ENCODE results near the gene SAMD14. TPM values are rescaled to one million over a fixed set of nuclear protein-coding genes. Genes with fewer than 3 reads are reported as not detected.
A peak's percentile ranks its signal among the peaks of the same experiment; 100 is the strongest.

The SAMD14 gene
- total RNA-seq, 1 donor from 2014 or later: 6.0 TPM

DNA sequence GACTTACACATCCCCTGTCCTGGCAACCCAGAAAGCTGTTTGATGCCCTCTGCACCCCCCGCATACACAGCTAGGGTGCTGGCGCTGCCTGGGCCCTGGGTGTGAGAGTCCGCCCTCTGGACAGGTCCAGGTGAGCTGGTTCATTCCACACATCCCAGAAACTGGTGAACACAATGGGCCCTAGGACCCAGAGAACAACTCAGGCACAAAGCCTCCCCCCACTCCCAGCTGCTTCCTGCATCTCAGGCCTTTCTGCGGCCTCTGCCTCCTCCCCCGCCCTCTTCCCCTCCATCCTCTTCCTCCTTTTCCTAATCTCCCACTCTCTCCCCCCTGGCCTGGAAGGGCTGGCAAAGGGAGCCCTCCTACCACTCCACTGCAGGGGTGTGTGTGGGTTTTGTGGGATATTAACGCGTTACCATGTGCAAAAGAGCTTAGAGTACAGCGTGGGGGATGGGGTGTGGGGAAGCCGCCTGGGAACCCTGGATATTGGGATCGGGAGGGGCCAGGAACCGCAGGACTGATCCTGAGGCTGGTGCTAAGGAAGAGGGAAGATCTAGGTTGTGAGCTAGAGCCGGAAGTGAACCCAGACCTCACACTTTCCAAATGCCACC, 22.1 kb upstream of the SAMD14 start:
- no peaks in the 10 kb centered on the region for H3K27me3 Mint-ChIP-seq
- peak; percentile 37 for DNase-seq (ENCODE audit: low spot score, unreplicated experiment)
- H3K9me3 Mint-ChIP-seq (ENCODE audit: low read depth): no peaks in the 10 kb centered on the region
- TF ChIP-seq CTCF (IDR thresholded peaks at IDR 0.05; ENCODE audit: unreplicated experiment): no peak
- peak overlapping the region; percentile 74 for H3K4me3 Mint-ChIP-seq (ENCODE audit: low read depth)
- no peaks in the 10 kb centered on the region for H3K36me3 Mint-ChIP-seq (ENCODE audit: insufficient read depth)
- peaks cover 14% of the 10 kb centered on the region for H3K4me1 Mint-ChIP-seq (ENCODE audit: low read depth)
- peak overlapping the region; percentile 29 for H3K27ac Mint-ChIP-seq

DNA sequence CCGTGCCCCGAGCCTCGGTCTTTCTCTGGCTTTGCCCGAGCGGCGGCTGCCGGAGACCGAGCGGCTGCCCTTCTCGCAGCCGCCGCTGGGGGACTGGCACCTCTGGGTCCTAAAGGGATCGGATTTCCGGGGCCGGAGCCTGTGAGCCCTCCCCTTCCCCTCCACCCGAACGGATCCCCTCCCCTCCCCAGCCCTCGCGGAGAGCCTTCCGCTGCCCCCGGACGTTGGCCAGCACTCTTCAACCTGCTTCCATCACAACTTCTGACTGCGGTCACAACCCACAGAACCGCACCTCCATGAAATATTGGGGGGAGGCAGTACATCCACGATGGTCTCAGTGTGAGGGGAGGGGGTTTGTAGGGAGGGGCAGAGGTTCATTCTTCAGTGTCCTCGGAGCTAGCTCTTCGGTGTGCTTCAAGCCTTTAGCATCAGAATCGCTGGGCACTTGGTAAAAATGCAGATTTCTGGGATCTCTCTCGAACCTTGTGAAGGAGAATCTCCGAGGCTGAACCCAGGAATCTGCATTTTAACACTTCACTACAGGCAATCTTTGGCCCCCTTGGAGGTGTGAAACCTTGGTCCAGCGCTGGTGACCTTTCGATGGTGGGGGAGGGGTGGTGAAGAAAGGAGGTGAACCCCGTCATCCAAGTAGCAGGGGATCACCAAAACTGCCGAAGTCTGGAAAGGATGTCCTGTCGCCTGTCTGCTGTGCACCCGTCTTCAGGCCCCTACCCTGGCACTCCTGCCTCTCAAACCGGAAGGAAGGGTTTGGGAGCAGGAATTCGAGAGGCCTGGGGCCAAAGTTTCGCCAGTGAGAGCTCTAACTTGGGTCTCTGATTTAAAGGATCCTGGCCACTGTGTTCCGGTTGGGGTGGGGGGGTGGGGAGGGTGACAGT, 21.3 kb upstream of the SAMD14 start:
- no peaks in the 10 kb centered on the region for H3K9me3 Mint-ChIP-seq (ENCODE audit: low read depth)
- peak; percentile 72 for TF ChIP-seq CTCF (IDR thresholded peaks at IDR 0.05; ENCODE audit: unreplicated experiment)
- H3K36me3 Mint-ChIP-seq (ENCODE audit: insufficient read depth): no peaks in the 10 kb centered on the region
- H3K4me1 Mint-ChIP-seq (ENCODE audit: low read depth): peaks cover 17% of the 10 kb centered on the region
- DNase-seq (ENCODE audit: low spot score, unreplicated experiment): peak; percentile 81
- no peaks in the 10 kb centered on the region for H3K27me3 Mint-ChIP-seq
- H3K27ac Mint-ChIP-seq: peak overlapping the region; percentile 33
- peak overlapping the region; percentile 74 for H3K4me3 Mint-ChIP-seq (ENCODE audit: low read depth)

GRCh38 chr17:50150354-50151040, 20.5 kb upstream of the SAMD14 start, which contains the start of gene PPP1R9B:
PPP1R9B (minus strand) TSS chr17:50150677; CDS start chr17:50150513, 164 bp downstream.
- no peak for TF ChIP-seq CTCF (IDR thresholded peaks at IDR 0.05; ENCODE audit: unreplicated experiment)
- H3K27ac Mint-ChIP-seq: peak within 1 kb of the TSS; percentile 33
- no peak for DNase-seq (ENCODE audit: low spot score, unreplicated experiment)
- H3K4me3 Mint-ChIP-seq (ENCODE audit: low read depth): peak within 1 kb of the TSS; percentile 75
- H3K27me3 Mint-ChIP-seq: no peaks in the 10 kb centered on the region
- H3K36me3 Mint-ChIP-seq (ENCODE audit: insufficient read depth): no peaks in the 10 kb centered on the region
- peaks cover 17% of the 10 kb centered on the region for H3K4me1 Mint-ChIP-seq (ENCODE audit: low read depth)
- H3K9me3 Mint-ChIP-seq (ENCODE audit: low read depth): no peaks in the 10 kb centered on the region

- peak; percentile 52 for DNase-seq (ENCODE audit: low spot score, unreplicated experiment)
- no peak overlapping the region for H3K27ac Mint-ChIP-seq
These were observed 19.7 kb upstream of the SAMD14 start for GRCh38 chr17:50149417-50150353.

More at GRCh38 chr17:50149417-50150353, 19.7 kb upstream of the SAMD14 start:
- Mint-ChIP-seq H3K4me1 (ENCODE audit: low read depth) (peaks cover 17% of the 10 kb centered on the region), H3K27me3 (no peaks in the 10 kb centered on the region), H3K36me3 (ENCODE audit: insufficient read depth) (no peaks in the 10 kb centered on the region), H3K4me3 (ENCODE audit: low read depth) (peak overlapping the region; percentile 73), H3K9me3 (ENCODE audit: low read depth) (no peaks in the 10 kb centered on the region)
- TF ChIP-seq CTCF (IDR thresholded peaks at IDR 0.05; ENCODE audit: unreplicated experiment): no peak

All from progenitor cell of endocrine pancreas (in vitro differentiated cells).